HT1080 (cell line): ENCODE results near the gene ABI3BP. TPM values are rescaled to one million over a fixed set of nuclear protein-coding genes. Genes with fewer than 3 reads are reported as not detected.

Experiments used
- DNase-seq: peaks from one replicate; pipeline ENCODE4 v3.0.0-alpha.2; 2015; ENCODE audit warnings: low read depth
- total RNA-seq: library from RNA; depleted of rRNA; stranded (reverse); fragments of >200 nt; shearing (Covaris generic); gene quantifications from 2 replicates; pipeline ENCODE4 v1.2.3, GENCODE V29; 2014

ABI3BP gene
- total RNA-seq, 1 experiment from 2014 or later, result 2.2 TPM

DNA sequence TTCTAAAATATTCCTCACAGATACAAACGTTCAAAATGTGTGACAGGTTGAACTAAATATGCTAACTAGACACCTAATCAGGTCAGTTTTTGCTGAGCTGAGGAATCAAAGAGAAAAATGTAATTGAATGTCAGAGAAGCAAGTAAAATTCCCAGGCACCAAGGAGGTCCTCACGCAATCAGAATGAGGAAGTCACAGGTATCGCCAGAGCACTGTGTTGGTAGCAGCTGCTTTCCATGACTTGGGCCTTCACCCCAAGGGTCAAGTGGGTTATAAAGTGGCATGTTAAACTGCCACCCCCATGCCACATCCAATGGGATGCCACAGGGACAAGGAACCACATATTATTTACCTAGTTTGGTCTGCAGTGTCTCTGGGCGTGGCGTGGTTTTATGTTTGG is 158.9 kb downstream of the ABI3BP start:
- DNase-seq, result no peak

DNA sequence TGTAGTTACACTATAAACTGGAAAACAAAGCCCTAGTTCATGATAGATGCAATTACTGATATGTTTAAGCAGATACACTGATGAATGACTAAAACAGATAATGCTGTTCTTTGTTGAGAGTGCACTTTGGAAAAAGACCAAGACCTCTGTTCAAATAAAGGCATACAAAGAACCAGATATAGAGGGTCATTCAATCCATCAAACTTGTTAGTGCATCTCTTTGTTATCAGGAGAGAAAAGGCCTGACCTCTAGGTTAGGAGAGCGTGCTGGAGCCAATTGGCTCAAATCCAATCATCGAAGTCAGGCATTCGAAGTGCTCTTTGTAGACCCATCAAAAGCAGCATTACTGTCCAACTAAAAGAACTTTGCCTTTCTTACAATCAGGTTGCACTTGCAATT is 159.7 kb downstream of the ABI3BP start:
- no peak for DNase-seq

DNA sequence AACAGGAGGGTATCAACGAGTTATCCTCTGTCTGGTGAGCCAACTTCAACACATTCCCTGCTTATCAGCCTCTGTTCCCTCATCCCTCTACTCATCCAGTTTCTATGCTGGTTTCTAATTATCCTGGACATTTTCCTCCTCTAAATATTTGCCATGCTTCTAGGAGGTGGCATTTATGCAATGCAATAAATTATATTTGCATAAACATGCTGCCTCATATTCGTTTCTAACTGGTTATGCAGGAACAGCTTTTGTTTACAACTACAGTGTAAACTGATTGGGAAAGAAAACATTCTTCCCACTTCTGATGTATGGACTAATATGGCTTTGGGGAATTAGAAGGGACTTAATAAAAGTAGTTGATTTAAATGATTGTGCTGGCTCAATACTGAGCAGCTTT is 161.6 kb downstream of the ABI3BP start:
- DNase-seq, result no peak

DNA sequence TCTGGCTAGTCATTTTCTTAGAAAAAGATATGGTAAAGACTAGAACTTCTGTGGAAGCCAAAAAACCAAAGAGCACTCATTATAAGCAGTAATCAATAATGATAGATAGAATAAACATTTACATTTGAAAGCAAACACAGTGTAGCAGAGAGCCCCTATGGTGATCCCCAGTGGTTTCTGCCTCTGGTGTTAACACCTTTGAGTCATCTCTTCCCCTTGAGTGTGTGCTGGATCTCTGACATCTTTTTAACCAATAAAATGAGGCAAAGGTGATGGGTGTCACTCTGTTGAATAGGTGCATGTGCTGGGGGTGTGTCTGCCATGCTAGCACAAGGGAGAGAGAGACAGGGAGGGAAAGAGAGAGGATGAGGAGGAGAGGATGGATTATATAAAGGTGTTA is 162.3 kb downstream of the ABI3BP start:
- DNase-seq, result no peak

- no peak for DNase-seq
Measured at GRCh38 chr3:100825574-100825973, 167.6 kb downstream of the ABI3BP start.

DNA sequence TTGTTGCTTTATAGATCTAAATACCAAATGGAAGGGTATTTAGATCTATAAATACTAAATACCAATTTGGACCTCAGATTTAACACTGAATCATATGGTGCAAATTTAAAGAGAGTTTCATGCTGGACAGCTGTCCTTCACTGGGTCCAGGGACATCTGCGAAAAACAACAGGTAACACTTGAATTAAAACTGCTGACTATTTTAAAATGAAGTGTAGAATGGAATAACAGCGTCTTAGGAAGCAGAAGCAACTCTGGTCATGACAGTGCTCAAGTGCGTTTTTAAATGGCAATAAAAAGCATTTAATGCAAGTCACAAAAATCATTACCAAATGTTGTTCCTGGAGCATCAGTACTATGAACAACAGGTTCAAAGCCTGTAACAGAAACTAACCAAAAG is 177.6 kb downstream of the ABI3BP start:
- DNase-seq, result no peak

GRCh38 chr3:100813828-100814227 is 179.4 kb downstream of the ABI3BP start:
- DNase-seq, result no peak

GRCh38 chr3:100811779-100812507 is 181.3 kb downstream of the ABI3BP start:
- no peak for DNase-seq

DNA sequence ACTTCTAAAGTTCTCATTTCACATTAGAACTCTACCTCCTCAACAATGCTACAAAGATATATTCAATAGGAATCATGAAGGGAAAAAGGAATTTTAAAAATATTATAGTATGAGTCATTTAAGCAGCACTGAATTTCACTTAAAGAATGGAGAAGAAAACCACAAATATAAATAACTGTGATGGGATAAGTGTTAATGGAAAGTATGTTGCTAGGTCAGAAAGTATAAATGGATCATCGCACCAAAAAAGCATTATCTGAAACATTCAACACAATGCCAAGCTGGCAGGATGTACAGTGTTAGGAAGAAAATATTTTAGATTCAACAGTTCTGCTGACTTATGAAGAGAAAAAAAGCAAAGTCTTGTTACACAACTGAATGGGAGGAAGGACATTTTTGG is 182.6 kb downstream of the ABI3BP start:
- DNase-seq, result peak; percentile 24

DNA sequence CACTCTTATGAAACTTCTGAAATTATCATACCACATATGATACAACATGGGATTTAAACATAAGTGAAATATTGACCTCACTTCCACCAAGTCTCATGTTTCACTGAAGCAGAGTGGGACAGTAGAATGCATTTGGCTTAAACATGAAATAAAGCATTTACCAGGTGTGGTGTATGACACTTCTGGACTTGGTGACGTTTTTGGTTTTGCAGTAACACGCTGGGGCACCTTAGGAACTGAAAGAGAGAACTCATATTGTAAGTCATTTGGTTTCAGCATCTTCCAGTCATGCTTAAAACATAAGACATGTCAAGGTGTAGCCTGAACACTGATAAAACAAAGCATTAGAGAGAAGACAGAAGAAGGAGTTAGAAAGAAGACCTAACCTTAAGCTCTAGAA is 188.6 kb downstream of the ABI3BP start:
- DNase-seq, result no peak

DNA sequence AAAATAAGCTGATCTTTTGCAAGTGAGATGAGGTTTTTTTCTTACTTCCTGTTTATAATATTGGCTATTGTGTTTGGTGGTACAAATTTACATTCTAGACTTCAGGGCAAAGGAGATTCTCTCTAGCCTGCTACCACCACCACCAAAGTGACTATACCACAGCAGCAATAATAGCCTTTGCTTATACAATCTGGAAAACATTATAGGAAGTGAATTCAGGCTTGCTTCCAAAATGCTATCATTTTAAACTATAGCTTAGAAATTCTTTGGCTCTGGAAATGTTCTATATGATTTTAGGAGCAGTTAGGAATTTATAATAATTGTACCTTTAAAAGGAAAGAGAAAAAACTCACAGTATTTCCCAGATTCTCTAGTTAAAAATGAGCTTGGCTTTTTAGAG is 189.5 kb downstream of the ABI3BP start:
- no peak for DNase-seq

DNA sequence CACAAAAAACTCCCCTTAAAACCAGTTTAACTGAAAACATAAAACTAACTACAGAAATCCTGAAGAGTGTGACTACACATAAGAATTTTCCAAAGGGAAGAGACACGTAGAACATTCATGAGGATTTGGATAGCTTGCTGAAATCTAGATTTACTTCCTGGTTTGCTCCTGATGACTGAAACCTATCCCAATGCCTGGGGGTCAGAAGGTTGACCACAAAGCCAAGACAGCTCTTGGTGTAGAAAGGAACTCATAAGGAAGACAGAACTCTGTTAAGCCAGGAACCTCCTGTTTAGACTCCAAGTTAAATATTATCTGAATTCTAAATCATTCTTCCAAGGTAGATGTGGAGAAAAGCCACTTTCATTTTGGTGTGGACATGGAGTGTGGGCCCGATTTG is 191.1 kb downstream of the ABI3BP start:
- DNase-seq, result peak; percentile 50

GRCh38 chr3:100798012-100798411 is 195.2 kb downstream of the ABI3BP start:
- DNase-seq, result no peak

DNA sequence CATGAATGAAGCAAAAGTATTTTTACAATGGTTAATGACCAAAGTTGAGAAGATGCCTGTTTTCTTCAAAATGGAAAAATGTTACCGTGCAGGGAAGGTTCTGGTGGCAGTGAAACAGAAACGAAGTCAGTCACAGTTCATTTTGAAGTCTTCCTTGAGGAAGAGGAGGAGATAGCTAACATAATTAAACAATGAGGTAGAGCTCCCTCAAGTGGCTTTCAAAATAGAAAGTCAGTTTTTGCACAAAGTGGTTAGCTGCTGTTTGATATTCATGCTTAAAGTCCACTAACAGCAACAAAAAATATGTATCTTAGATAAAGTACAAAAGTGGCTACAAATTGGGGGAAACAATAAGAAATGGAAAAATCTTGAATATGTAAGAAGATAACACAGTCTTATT is 196.7 kb downstream of the ABI3BP start:
- peak; percentile 59 for DNase-seq

- peak; percentile 10 for DNase-seq
Measured at GRCh38 chr3:100789579-100789978, 203.6 kb downstream of the ABI3BP start.

- no peak for DNase-seq
Measured at GRCh38 chr3:100783619-100784018, 209.6 kb downstream of the ABI3BP start.

- no peak for DNase-seq
Measured at GRCh38 chr3:100782906-100783305, 210.3 kb downstream of the ABI3BP start.

DNA sequence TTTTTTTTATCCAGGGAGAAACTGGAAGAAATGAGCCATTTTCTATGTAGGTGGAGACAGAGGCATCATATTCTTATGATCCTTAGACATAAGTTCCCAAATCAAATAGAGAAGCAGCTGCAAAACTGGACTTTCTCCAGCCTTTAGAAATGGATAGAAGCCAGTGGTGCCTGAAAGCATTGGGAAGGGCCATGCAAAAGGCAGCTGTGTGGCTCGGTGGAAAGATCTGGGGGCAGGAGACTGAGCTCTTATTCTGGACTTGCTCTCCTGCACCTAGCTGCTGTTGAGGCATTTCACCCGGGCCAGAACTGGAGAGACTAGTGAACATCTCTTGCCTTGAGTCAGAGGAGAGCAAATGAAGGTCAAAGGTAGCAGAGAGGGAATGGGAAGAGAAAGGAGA is 210.9 kb downstream of the ABI3BP start:
- DNase-seq, result no peak

- DNase-seq, result peak; percentile 57
Measured at GRCh38 chr3:100781301-100781700, 211.9 kb downstream of the ABI3BP start.

- no peak for DNase-seq
Measured at GRCh38 chr3:100780071-100780622, 213.1 kb downstream of the ABI3BP start.

DNA sequence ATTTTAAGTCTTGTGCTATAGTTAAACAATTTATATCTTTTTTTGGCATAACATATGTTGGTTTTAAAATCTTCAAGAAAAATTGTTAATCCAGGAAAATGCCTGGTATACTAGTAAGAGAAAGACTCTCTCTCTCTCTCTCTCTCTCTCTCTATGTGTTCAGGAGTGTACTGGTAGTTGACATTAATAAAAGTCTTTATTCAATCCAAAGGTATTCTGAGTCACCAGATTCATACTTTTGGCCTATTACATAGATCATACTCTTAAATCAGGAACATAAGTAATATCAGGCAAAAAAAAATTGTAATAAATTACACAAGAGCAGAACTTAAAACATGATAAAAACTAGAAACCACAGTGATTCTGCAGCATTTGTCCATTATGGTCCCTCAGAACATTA is 213.7 kb downstream of the ABI3BP start:
- no peak for DNase-seq

GRCh38 chr3:100777271-100777670 is 215.9 kb downstream of the ABI3BP start:
- DNase-seq, result peak; percentile 29

DNA sequence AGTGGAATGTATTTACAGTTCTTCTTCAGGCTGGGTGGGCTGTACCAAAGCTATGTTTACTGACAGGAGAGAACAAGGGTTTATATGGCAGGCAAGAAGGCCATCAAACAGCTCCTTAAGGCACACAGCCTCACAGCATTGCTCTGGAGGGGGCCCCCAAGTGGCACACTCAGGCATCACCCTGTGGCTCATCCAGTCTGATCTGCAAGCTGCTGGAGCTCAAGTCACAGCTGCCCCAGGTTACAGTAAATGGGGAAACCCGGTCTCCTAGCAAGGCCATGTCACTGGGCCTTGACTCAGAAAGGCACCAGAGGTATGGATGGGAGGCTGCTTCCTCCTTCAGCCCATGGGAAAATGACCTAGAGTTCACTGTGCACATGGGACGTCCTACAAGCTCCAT is 216.5 kb downstream of the ABI3BP start:
- DNase-seq, result no peak
